HG03039 (cell line): ENCODE measurements around the gene HOXC13.

Experiments
- ATAC-seq: cut with Tn5 transposase; IDR thresholded peaks from one replicate; pipeline ENCODE4 v1.9.1; 2021; ENCODE audit warnings: mild to moderate bottlenecking, moderate library complexity; ENCODE audit not compliant: unreplicated experiment

Gene HOXC13

DNA sequence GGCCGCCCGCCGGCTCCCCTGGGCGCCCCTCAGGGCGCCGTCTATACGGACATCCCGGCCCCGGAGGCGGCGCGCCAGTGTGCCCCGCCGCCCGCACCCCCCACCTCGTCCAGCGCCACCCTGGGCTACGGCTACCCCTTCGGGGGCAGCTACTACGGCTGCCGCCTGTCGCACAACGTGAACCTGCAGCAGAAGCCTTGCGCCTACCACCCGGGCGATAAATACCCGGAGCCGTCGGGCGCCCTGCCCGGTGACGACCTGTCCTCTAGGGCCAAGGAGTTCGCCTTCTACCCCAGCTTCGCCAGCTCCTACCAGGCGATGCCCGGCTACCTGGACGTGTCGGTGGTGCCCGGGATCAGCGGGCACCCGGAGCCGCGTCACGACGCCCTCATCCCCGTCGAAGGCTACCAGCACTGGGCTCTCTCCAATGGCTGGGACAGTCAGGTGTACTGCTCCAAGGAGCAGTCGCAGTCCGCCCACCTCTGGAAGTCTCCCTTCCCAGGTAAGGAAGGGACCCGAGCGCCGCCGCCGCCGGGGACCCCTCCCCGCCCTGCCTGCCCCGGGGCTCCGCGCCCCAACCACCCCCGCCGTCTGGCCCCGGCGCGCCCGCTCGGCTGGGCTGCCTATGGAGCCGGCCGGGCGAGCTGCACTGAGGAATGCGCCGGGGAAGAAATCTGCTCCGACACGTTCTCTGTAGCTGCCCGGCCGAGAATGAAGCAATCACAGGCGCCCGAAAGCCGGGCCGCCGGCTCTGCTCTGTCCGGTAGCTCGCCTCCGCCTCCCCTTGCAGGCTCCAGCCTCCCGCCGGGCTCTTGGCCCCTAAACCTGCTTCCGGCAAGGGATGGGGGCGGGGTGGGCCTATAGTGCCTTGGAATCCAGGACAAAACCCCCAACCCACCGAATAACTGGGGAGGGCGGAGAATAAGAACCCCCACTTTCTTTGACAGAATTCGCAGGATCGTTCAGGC is 794 bp downstream of the HOXC13 start:
- ATAC-seq: no peak

DNA sequence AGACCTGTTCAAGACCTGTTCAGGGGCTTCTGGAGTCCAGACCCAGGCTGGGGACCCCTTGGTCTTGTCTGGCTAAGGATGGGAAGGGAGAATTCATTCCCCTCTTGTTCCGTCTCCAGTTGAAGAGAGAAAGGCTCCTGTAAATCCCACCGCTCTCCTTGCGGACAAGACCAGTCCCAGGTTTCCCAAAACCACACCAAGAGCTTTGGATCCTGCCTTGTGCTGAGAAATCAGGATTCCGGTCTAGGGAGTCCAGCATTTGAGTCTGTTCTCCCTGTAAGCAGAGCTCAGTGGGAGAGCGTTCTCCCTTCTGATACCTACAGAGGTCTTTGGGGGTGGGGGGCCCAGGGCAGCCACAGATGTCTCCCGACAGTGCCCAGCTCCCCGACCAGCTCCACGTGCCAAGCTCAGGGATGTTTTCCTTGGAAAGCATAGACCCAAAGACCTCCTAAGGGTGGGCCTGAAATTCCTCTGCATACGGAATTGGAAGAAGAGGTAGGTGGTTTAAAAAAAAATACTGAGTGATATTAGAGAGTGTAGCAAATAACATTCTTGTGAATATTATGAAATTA is 1.9 kb downstream of the HOXC13 start:
- ATAC-seq: no peak

- no peak for ATAC-seq
These were observed 2.6 kb downstream of the HOXC13 start for GRCh38 chr12:53941187-53941586.

- ATAC-seq: no peak
These were observed 3.1 kb downstream of the HOXC13 start for GRCh38 chr12:53941750-53942149.

DNA sequence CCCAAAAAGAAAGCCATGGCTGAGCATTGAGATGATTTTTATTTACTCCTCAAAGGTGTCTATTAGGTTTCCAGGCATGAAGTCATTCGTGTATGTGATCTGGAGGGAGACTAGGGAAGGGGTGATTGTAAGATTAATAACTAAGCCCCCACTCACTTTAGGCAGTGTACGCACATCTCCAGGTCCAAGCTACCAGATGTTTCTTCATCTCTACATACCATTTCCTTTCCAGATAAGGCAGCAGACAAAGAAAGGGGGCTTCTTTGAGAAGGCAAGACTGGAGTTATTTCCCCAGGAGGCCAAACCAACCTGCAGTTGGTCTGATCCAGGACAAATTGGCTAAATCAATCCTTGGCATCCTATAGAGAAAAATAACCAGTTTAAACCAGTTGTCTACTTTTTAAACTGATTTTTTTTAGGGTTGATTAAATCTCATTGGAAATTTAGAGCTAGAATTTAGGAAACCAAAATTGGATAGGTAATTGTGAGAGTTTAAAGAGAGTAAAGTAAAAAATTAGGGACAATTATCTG is 3.9 kb downstream of the HOXC13 start:
- ATAC-seq: no peak

- no peak for ATAC-seq
These were observed 5.6 kb downstream of the HOXC13 start for GRCh38 chr12:53944209-53944608.

DNA sequence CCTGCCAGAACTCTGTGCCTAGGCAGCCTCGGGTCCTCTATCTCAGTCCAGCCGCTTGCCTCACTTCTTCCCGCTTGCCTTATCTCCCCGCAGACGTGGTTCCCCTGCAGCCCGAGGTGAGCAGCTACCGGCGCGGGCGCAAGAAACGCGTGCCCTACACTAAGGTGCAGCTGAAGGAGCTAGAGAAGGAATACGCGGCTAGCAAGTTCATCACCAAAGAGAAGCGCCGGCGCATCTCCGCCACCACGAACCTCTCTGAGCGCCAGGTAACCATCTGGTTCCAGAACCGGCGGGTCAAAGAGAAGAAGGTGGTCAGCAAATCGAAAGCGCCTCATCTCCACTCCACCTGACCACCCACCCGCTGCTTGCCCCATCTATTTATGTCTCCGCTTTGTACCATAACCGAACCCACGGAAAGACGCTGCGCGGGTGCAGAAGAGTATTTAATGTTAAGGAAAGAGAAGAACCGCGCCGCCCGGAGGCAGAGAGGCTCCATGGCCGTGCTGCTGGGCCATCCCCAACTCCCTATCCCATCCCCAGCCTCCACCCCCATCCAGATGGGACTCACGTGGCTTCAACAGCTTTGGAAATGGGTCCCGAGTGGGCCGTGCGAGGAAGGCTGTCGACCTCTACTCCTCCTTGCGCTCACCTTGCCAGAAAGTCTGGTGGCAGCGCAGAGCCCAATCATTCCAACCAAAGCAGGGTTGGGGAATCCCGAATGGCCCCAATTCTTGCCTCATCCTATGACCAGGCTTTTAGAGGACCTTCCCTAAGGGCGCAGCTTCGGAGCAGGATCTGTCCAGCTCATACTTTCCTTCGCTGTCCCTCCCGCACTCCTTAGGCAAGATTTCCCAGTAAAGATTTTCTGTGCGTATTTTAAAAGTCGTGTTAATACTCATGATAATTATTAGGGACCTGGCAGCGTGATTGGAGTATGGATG is 6.5 kb downstream of the HOXC13 start:
- ATAC-seq: no peak

- ATAC-seq: no peak
These were observed 9.1 kb downstream of the HOXC13 start for GRCh38 chr12:53947743-53948142.

- ATAC-seq: no peak
These were observed 10.3 kb downstream of the HOXC13 start for GRCh38 chr12:53948650-53949593.

DNA sequence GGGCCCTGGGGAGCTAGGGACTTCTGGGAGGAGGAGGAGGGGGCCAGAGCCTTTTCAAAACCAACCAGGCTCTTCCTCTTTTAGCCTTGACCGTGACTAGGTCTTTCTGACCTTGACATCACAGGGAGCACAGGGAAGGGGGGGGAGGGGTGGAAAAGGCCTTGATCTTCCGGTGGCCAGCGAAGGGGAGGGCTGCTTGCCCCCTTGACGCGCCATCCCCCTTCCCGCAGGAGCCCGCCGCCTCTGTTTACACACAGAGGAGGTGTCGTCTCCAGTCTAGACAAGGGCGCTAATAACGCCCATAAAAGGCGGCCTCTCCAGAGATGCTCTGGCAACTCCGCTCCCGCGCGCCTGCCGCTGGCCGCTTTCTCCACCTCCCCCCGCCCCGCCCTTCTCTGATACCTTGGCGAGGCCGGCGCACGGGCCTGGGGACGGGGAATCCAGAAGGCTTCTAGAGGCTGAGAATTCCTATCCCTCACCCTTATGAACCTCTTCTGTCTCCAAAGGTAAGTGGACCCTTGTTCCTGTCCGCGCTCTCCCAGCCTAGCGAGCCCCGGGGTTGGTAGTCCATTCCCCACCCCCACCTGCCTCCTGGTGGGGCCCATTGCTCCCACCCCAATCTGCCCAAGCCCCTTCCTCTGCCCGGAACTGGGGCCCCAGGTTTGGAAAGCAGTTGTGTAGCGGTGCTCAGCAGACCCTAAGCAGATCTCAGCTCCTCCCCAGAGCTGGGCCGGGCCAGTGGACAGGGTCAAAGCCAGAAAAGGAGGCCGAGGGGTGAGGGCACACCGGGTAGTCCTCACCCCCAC is 11.2 kb downstream of the HOXC13 start:
- ATAC-seq: no peak

GRCh38 chr12:53950437-53950773 is 11.8 kb downstream of the HOXC13 start:
- no peak for ATAC-seq

GRCh38 chr12:53950789-53951576 is 12.4 kb downstream of the HOXC13 start:
- ATAC-seq: no peak

- ATAC-seq: no peak
These were observed 13.1 kb downstream of the HOXC13 start for GRCh38 chr12:53951577-53952334.

- ATAC-seq: no peak
These were observed 13.7 kb downstream of the HOXC13 start for GRCh38 chr12:53952335-53952694.

- ATAC-seq: no peak
These were observed 14.5 kb downstream of the HOXC13 start for GRCh38 chr12:53952871-53953734.

- ATAC-seq: no peak
These were observed 15.4 kb downstream of the HOXC13 start for GRCh38 chr12:53953831-53954693.
